BE2C (cell line): ENCODE data around the gene SLC26A9.

Experiments
- DNase-seq: peaks from one replicate; pipeline ENCODE4 v3.0.0-alpha.2; 2020
- H3K27me3 ChIP-seq: fragments of 250-450 bp; sonication (Bioruptor Pico); 2 replicates; pipeline ENCODE4 v1.5.1; 2020; ENCODE audit warnings: mild to moderate bottlenecking
- H3K36me3 ChIP-seq: fragments of 250-450 bp; sonication (Bioruptor Pico); 2 replicates; pipeline ENCODE4 v1.5.1; 2020; ENCODE audit warnings: mild to moderate bottlenecking
- H3K4me1 ChIP-seq: fragments of 250-450 bp; sonication (Bioruptor Pico); 2 replicates; pipeline ENCODE4 v1.5.1; 2020
- H3K4me3 ChIP-seq: 2 replicates; pipeline ENCODE4 v1.5.1; 2011; ENCODE audit warnings: low read depth, low read length
- H3K9me3 ChIP-seq: fragments of 250-450 bp; sonication (Bioruptor Pico); 2 replicates; pipeline ENCODE4 v1.5.1; 2020
- TF ChIP-seq, protein P1 (sequence below): IDR thresholded peaks from 2 replicates; pipeline ENCODE4 v1.5.1; 2012; ENCODE audit warnings: mild to moderate bottlenecking, low read depth, low read length

Gene SLC26A9

DNA sequence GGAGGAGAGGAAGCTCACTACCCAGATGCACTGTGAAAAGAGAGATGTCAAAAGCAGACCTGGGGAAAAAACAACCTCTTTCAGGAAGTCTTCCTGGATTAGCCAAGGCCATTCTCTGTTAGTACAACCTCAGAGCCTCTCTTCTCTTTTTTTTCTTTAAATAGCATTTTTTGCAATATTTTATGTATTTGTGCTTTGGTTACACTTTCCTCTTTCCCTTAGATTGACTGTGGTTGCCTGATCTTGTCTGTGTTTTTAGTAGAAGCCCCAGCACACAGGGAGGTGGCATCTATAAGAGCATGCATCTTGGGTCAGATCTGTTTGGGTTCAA lies 18.8 kb downstream of the SLC26A9 start:
- Histone ChIP-seq H3K4me1 (no peaks in the 10 kb centered on the region), H3K27me3 (peaks cover 8% of the 10 kb centered on the region; the same call in 1 of the 2 replicates), H3K9me3 (no peaks in the 10 kb centered on the region), H3K4me3 (no peak overlapping the region), H3K36me3 (no peaks in the 10 kb centered on the region)
- DNase-seq = no peak
- TF ChIP-seq, protein P1, sequence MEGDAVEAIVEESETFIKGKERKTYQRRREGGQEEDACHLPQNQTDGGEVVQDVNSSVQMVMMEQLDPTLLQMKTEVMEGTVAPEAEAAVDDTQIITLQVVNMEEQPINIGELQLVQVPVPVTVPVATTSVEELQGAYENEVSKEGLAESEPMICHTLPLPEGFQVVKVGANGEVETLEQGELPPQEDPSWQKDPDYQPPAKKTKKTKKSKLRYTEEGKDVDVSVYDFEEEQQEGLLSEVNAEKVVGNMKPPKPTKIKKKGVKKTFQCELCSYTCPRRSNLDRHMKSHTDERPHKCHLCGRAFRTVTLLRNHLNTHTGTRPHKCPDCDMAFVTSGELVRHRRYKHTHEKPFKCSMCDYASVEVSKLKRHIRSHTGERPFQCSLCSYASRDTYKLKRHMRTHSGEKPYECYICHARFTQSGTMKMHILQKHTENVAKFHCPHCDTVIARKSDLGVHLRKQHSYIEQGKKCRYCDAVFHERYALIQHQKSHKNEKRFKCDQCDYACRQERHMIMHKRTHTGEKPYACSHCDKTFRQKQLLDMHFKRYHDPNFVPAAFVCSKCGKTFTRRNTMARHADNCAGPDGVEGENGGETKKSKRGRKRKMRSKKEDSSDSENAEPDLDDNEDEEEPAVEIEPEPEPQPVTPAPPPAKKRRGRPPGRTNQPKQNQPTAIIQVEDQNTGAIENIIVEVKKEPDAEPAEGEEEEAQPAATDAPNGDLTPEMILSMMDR = no peak

DNA sequence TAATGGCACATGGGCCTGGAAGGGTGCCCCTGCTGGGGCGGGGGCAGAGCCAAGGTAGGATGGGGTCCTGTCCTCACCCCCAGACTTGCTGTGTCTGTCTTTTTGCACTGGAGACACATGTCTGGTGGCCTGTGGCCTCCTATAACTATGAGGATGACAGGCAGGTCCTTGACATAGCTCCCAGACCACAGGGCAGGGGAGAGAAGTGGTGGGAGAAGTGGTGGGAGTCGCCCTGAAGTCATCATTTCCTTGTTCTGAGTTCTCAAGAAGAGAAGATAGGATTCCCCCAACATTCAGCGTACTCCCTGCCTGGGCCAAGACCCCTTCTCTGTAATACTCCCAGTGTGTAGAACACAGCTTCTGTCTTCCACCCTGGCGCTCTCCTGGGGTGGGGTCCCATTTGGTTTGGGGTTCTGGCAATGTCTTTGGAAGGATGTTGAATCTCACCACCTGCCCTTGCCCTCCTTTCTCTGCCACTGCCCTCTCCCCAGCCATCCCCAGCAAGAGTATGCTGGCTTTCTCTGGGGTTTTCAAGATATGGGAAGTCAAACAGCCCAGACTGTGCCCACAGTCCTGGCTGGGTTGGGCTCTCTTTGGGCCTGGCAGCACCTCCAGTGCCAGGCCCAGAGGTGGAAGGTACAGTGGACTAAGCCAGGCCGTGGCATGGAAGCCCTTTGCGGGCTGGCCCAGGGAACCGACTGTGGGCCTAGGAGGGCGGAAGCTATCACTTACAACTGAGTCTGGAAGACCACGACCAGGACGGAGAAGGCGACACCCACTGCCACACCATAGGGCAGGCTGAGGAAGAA lies 19.4 kb downstream of the SLC26A9 start:
- TF ChIP-seq, protein P1 = no peak
- no peak for DNase-seq
- Histone ChIP-seq H3K27me3 (peaks cover 8% of the 10 kb centered on the region; the same call in 1 of the 2 replicates), H3K4me1 (no peaks in the 10 kb centered on the region), H3K36me3 (no peaks in the 10 kb centered on the region), H3K4me3 (no peak overlapping the region), H3K9me3 (no peaks in the 10 kb centered on the region)

DNA sequence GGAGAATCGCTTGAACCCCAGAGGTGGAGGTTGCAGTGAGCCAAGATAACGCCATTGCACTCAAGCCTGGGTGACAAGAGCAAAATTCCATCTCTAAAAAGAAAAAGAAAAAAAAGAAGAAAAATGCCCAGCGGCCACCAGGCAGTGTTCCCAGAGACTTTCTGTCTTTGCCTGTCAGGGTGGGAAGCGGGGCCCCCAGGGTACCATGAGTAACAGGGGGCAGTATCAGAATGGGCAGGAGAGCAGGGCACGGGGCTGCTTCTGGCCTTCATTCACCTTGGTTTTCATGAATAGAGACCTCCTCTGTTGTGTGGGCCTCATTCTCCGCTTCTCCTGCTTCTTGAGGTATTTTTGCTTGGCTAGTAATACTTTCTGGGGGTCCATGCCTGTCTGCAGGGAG lies 20.4 kb downstream of the SLC26A9 start:
- no peaks in the 10 kb centered on the region for H3K36me3 ChIP-seq
- H3K9me3 ChIP-seq = no peaks in the 10 kb centered on the region
- H3K4me3 ChIP-seq = no peak overlapping the region
- peaks cover 8% of the 10 kb centered on the region; the same call in 1 of the 2 replicates for H3K27me3 ChIP-seq
- H3K4me1 ChIP-seq = no peaks in the 10 kb centered on the region
- no peak for DNase-seq
- TF ChIP-seq, protein P1 = no peak

DNA sequence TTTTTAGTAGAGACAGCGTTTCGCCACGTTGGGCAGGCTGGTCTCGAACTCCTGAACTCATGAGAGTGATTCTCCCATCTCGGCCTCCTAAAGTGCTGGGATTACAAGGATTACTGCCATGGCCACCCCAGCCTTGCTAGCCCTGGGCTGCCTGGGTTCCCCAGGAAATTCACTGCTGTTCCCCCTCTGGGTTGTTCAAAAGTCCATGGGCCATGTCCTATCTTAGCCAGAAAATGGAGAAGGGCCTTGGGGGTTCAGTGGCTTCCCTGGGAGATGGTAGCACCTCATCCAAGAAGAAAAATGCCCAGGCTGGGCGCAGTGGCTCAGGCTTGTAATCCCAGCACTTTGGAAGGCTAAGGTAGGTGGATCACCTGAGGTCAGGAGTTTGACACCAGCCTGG lies 20.9 kb downstream of the SLC26A9 start:
- TF ChIP-seq, protein P1 = no peak
- Histone ChIP-seq H3K4me3 (no peak overlapping the region), H3K4me1 (no peaks in the 10 kb centered on the region), H3K27me3 (peaks cover 8% of the 10 kb centered on the region; the same call in 1 of the 2 replicates), H3K36me3 (no peaks in the 10 kb centered on the region), H3K9me3 (no peaks in the 10 kb centered on the region)
- no peak for DNase-seq

DNA sequence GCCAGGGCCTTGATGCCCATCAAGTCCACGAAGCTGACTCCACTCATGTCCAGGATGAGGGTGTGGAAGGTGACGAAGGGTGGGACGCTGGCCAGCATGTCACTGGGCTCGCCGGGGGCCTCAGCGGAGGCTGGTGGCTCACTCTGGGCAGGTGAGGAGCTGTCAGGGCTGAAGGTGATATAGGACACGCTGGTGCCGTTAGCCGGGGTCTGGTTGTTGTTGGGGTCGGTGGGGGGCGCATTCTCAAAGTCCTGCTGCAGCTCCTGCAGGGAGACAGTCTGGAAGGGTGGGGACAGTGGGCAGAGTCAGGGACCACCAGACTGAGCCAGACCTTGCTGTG lies 21.7 kb downstream of the SLC26A9 start:
- TF ChIP-seq, protein P1 = no peak
- Histone ChIP-seq H3K36me3 (no peaks in the 10 kb centered on the region), H3K4me3 (no peak overlapping the region), H3K9me3 (no peaks in the 10 kb centered on the region), H3K27me3 (peaks cover 3% of the 10 kb centered on the region; the same call in 1 of the 2 replicates), H3K4me1 (no peaks in the 10 kb centered on the region)
- DNase-seq = no peak

DNA sequence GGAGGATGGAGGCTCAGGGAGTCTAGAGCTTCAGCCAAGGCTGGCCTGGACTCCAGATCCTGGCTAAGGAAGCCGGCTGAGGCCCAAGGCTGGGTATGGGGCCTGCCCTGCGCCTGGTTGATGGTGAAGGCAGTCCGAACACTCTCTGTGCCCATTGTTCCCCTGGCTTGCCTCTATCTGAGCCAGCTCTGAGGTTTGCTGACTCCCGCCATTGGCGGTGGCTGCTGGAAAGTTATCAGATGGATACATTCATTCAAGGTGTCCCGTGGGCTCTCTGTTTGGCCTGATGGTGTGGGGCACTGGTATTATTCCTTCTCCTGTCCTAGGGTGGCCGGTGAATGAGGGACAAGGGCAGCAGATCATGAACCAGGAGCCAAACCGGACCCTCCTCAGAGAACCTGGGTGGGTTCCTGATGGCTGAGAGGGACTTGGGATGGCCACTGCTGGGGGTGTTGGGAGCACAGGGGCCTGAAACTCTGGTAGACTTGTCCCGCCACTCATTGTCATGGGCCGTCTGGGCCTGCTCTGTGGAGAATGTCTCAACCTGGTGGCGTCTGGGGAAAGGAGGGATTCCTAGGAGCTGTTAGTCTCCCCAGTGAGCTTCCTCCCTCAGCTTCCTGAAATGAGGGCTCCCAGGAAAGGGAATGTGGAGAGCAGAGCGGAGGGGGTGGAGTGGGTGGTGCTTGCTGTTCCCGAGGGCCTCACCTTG lies 22.2 kb downstream of the SLC26A9 start:
- Histone ChIP-seq H3K4me3 (no peak overlapping the region), H3K27me3 (no peaks in the 10 kb centered on the region; the same call in 1 of the 2 replicates), H3K4me1 (no peaks in the 10 kb centered on the region), H3K36me3 (no peaks in the 10 kb centered on the region), H3K9me3 (no peaks in the 10 kb centered on the region)
- TF ChIP-seq, protein P1 = no peak
- DNase-seq = no peak
